HepG2 (cell line): Measurements from ENCODE around the gene SEPTIN10. TPM values are rescaled to one million over a fixed set of nuclear protein-coding genes. Genes with fewer than 3 reads are reported as not detected.

Source experiments
- ATAC-seq: fragments of 200-7000 bp; cut with Tn5 transposase; 3 replicates; pipeline ENCODE4 v1.9.1; 2020; ENCODE audit warnings: mild to moderate bottlenecking, moderate library complexity
- BruUV-seq: library from RNA; stranded (reverse); fragments of 400-500 nt; replicated peaks from 2 replicates; lab custom pipeline; 2021; lab: Mats Ljungman, UMichigan
- CTCF ChIA-PET: fragments of 300-600 bp; formaldehyde crosslinking; extraction: SDS; loops from one replicate; lab custom pipeline; 2021; ENCODE audit warnings: low total read pairs, inconsistent platforms, low intra/inter-chr PET ratio; lab: Yijun Ruan, JAX
- POLR2A ChIA-PET: fragments of 350-600 bp; sonication (Branson Sonifier 250); formaldehyde crosslinking; loops from one replicate; lab custom pipeline; 2020; ENCODE audit warnings: antibody characterized with exemption, inconsistent platforms; lab: Yijun Ruan, JAX
- DNase-seq: peaks from one replicate; pipeline ENCODE4 v3.0.0-alpha.2; 2015; ENCODE audit warnings: low spot score
- FAIRE-seq: peaks from 3 replicates; lab custom pipeline; 2011; peaks lifted over from hg19 to GRCh38; lab: Jason Lieb, UNC
- H2AFZ ChIP-seq: one replicate; pipeline ENCODE4 v1.6.1; 2011; ENCODE audit warnings: low read length, inconsistent platforms
- H3K27ac ChIP-seq: fragments of 300-600 bp; 3 replicates; pipeline ENCODE4 v1.8.0; 2011; ENCODE audit warnings: mixed run types, mild to moderate bottlenecking, mixed read lengths, low read length, inconsistent platforms; ENCODE audit not compliant: insufficient read depth; ENCODE audit errors: extremely low read length
- H3K27me3 ChIP-seq, 2 experiments: fragments of 200-600 bp in 1 of 2; 2 replicates in 1 of 2; 3 replicates in 1 of 2; pipeline versions ENCODE4 v1.6.0 to v1.8.0; 2011; ENCODE audit warnings: low read length in 2 of 2, mild to moderate bottlenecking in 2 of 2, moderate library complexity in 2 of 2, inconsistent platforms in 1 of 2; ENCODE audit not compliant: insufficient read depth in 2 of 2, control insufficient read depth in 1 of 2
- H3K36me3 ChIP-seq, 2 experiments: fragments of 200-600 bp in 1 of 2; replicated peaks in 1 of 2; 2 replicates in 1 of 2; 3 replicates in 1 of 2; pipeline versions ENCODE4 v1.5.1 to v1.8.0; 2011; ENCODE audit warnings: low read length in 2 of 2, inconsistent platforms in 1 of 2; ENCODE audit not compliant: insufficient read depth in 2 of 2, control insufficient read depth in 1 of 2
- H3K4me1 ChIP-seq: 2 replicates; pipeline ENCODE4 v1.5.1; 2012; ENCODE audit warnings: low read length, inconsistent platforms; ENCODE audit not compliant: insufficient read depth
- H3K4me2 ChIP-seq: 2 replicates; pipeline ENCODE4 v1.6.0; 2011; ENCODE audit warnings: low read depth, low read length, inconsistent platforms
- H3K4me3 ChIP-seq, 3 experiments: fragments of 200-600 bp in 1 of 3; sonication (generic), shearing (Covaris generic) in 1 of 3; replicated peaks in 1 of 3; 2 replicates each; pipeline ENCODE4 v1.5.1; 2011 to 2016; ENCODE audit warnings: low read length in 3 of 3, inconsistent platforms in 2 of 3, low read depth in 2 of 3, mild to moderate bottlenecking in 2 of 3, control low read depth in 1 of 3, mixed read lengths in 1 of 3; ENCODE audit not compliant: insufficient read depth in 1 of 3
- H3K79me2 ChIP-seq: one replicate; pipeline ENCODE4 v1.6.1; 2011; ENCODE audit warnings: low read length, inconsistent platforms; ENCODE audit not compliant: insufficient read depth
- H3K9ac ChIP-seq: 2 replicates; pipeline ENCODE4 v1.6.0; 2011; ENCODE audit warnings: mild to moderate bottlenecking, low read depth, low read length, inconsistent platforms; ENCODE audit not compliant: insufficient read depth
- H3K9me3 ChIP-seq: 2 replicates; pipeline ENCODE4 v1.5.1; 2012; ENCODE audit warnings: mild to moderate bottlenecking, low read length
- H4K20me1 ChIP-seq: 2 replicates; pipeline ENCODE4 v1.6.0; 2011; ENCODE audit warnings: inconsistent platforms, mild to moderate bottlenecking, low read length, moderate library complexity; ENCODE audit not compliant: insufficient read depth
- NBN ChIP-seq: fragments of 450-650 bp; conservative IDR thresholded peaks from 2 replicates; pipeline ENCODE4 v1.6.1; 2017
- NFE2L1 ChIP-seq: sonication (generic); formaldehyde crosslinking; IDR thresholded peaks from 2 replicates; pipeline ENCODE4 v1.4.0; 2020; ENCODE audit warnings: missing genetic modification reagents, mild to moderate bottlenecking, borderline replicate concordance
- SAP130 ChIP-seq: IDR thresholded peaks from 2 replicates; pipeline ENCODE4 v1.6.1; 2016; ENCODE audit warnings: low read depth
- SMC3 ChIP-seq: IDR thresholded peaks from 2 replicates; pipeline ENCODE4 v1.6.1; 2011; ENCODE audit warnings: low read length, improper control_type of control experiment
- STAG1 ChIP-seq: sonication (generic); formaldehyde crosslinking; IDR thresholded peaks from 2 replicates; pipeline ENCODE4 v1.4.0; 2020; ENCODE audit warnings: missing genetic modification reagents
- TCF12 ChIP-seq, 2 experiments: fragments of 450-650 bp in 1 of 2; sonication (generic) in 1 of 2; formaldehyde crosslinking in 1 of 2; IDR thresholded peaks; 2 replicates each; pipeline versions ENCODE4 v1.6.1 to v1.8.0; 2017 to 2022; ENCODE audit warnings: antibody characterized with exemption in 1 of 2, mild to moderate bottlenecking in 1 of 2, missing genetic modification reagents in 1 of 2, moderate library complexity in 1 of 2
- TEAD3 ChIP-seq: optimal IDR thresholded peaks from 2 replicates; pipeline ENCODE3; 2016; ENCODE audit warnings: borderline replicate concordance
- ZBTB21 ChIP-seq: sonication (generic); formaldehyde crosslinking; IDR thresholded peaks from 2 replicates; pipeline ENCODE4 v1.4.0; 2020; ENCODE audit warnings: missing genetic modification reagents
- ZNF17 ChIP-seq: sonication (generic); formaldehyde crosslinking; IDR thresholded peaks from 2 replicates; pipeline ENCODE4 v1.5.0; 2020; ENCODE audit warnings: mild to moderate bottlenecking, missing genetic modification reagents
- ZNF44 ChIP-seq: sonication (generic); formaldehyde crosslinking; IDR thresholded peaks from 2 replicates; pipeline ENCODE4 v1.5.1; 2020; ENCODE audit warnings: mild to moderate bottlenecking, missing genetic modification reagents
- in situ Hi-C: cut with HindIII; loops from 2 replicates; pipeline ENCODE4 v1.10.0; 2017; ENCODE audit warnings: low pct_unique_long_range_greater_than_20kb; ENCODE audit not compliant: extremely low pct_ligation_motif_present
- intact Hi-C: fragments of 100-400 bp; cut with micrococcal nuclease; formaldehyde crosslinking; loops from one replicate; pipeline ENCODE4 v1.10.0; 2022; ENCODE audit not compliant: unreplicated experiment
- polyA plus RNA-seq, 8 experiments: library from polyadenylated mRNA; depleted of rRNA in 3 of 8; stranded (reverse) in 7 of 8; unstranded in 1 of 8; fragments of >200 nt; fragmentation: Illumina TruSeq in 4 of 8; extraction: Trizol in 4 of 8; gene quantifications; 2 replicates each; pipeline versions ENCODE4 v1.2.1 to v1.2.3, GENCODE V29; 2011 to 2016; ENCODE audit warnings: low read depth in 4 of 8, missing spikeins in 1 of 8, mixed read lengths in 1 of 8; ENCODE audit not compliant: insufficient read depth in 1 of 8
- total RNA-seq, 5 experiments: library from RNA; depleted of rRNA; stranded (reverse); fragments of >200 nt; fragmentation: Illumina TruSeq; extraction: Trizol; gene quantifications; 2 replicates each; pipeline ENCODE4 v1.2.3, GENCODE V29; 2016; ENCODE audit warnings: low read depth in 1 of 5
- TF ChIP-seq, protein P1 (sequence below): sonication (generic); formaldehyde crosslinking; IDR thresholded peaks from one replicate; pipeline ENCODE4 v1.5.1; 2020; ENCODE audit warnings: mild to moderate bottlenecking, missing genetic modification reagents; ENCODE audit errors: not compliant biosample characterization
- TF ChIP-seq, protein P2 (sequence below): sonication (generic); formaldehyde crosslinking; IDR thresholded peaks from 2 replicates; pipeline ENCODE4 v1.4.0; 2020; ENCODE audit warnings: missing genetic modification reagents, mild to moderate bottlenecking, borderline replicate concordance

SEPTIN10 gene
- total and polyA plus RNA-seq, 2 of the 13 experiments (the other 11 are each of a cell fraction or from before 2014, with no cell fraction given), result 45.8 to 67.5 TPM

DNA sequence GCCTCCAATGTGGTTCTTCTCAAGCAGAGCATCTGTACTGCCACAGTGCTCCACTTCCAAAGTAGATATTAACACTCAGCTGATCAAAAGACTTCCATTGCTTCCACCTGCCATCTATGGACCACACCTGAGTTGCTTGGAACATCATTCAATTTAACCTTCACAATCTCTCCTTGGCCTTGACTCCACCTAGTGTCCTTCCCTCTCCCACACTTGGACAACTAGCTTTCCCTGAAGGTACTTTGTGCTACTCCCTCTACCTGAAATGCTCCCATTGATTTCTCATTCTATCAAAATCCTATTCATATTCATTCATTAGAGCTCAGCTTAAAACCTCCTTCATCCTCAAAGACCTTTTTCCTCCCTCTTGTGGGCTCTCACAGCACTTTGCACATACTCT, 49.1 kb upstream of the SEPTIN10 start:
- no peaks in the 10 kb centered on the region for H3K27me3 ChIP-seq
- H3K9me3 ChIP-seq, result no peaks in the 10 kb centered on the region
- H3K27ac ChIP-seq, result no peak overlapping the region
- H4K20me1 ChIP-seq, result no peaks in the 10 kb centered on the region
- FAIRE-seq, result peak; percentile 57
- POLR2A ChIA-PET, result interaction anchor here (0.7 to 1.9 kb wide), 5 partner anchors 12 to 48 kb away, joined by 3 to 11 read pairs (median 6); no protein-coding TSS in a partner anchor
- intact Hi-C loops (loop anchor here (1.0 to 2.0 kb wide), 3 partner anchors 18 to 117 kb away; partner anchors contain the start of gene SEPTIN10), in situ Hi-C loops (loop anchor here (5.0 kb wide), 2 partner anchors 46 to 49 kb away; no protein-coding TSS in a partner anchor)
- H3K79me2 ChIP-seq, result no peaks in the 10 kb centered on the region
- peak; percentile 46 for ATAC-seq
- no TSS peak for BruUV-seq
- DNase-seq, result peak; percentile 58
- H3K9ac ChIP-seq, result no peak overlapping the region
- CTCF ChIA-PET, result interaction anchor here (1.1 to 1.7 kb wide), 2 partner anchors 46 to 116 kb away, joined by 4 to 9 read pairs; no protein-coding TSS in a partner anchor
- no peak overlapping the region for H3K4me3 ChIP-seq
- no peak overlapping the region for H2AFZ ChIP-seq
- H3K36me3 ChIP-seq, result no peaks in the 10 kb centered on the region
- H3K4me2 ChIP-seq, result no peak overlapping the region
- peaks cover 52% of the 10 kb centered on the region for H3K4me1 ChIP-seq
- no peak for TF ChIP-seq TCF12 (IDR thresholded peaks at IDR 0.05)
- no peak for TF ChIP-seq TCF12 (CRISPR knock-in tag; IDR thresholded peaks at IDR 0.05)
- TF ChIP-seq, protein P1, sequence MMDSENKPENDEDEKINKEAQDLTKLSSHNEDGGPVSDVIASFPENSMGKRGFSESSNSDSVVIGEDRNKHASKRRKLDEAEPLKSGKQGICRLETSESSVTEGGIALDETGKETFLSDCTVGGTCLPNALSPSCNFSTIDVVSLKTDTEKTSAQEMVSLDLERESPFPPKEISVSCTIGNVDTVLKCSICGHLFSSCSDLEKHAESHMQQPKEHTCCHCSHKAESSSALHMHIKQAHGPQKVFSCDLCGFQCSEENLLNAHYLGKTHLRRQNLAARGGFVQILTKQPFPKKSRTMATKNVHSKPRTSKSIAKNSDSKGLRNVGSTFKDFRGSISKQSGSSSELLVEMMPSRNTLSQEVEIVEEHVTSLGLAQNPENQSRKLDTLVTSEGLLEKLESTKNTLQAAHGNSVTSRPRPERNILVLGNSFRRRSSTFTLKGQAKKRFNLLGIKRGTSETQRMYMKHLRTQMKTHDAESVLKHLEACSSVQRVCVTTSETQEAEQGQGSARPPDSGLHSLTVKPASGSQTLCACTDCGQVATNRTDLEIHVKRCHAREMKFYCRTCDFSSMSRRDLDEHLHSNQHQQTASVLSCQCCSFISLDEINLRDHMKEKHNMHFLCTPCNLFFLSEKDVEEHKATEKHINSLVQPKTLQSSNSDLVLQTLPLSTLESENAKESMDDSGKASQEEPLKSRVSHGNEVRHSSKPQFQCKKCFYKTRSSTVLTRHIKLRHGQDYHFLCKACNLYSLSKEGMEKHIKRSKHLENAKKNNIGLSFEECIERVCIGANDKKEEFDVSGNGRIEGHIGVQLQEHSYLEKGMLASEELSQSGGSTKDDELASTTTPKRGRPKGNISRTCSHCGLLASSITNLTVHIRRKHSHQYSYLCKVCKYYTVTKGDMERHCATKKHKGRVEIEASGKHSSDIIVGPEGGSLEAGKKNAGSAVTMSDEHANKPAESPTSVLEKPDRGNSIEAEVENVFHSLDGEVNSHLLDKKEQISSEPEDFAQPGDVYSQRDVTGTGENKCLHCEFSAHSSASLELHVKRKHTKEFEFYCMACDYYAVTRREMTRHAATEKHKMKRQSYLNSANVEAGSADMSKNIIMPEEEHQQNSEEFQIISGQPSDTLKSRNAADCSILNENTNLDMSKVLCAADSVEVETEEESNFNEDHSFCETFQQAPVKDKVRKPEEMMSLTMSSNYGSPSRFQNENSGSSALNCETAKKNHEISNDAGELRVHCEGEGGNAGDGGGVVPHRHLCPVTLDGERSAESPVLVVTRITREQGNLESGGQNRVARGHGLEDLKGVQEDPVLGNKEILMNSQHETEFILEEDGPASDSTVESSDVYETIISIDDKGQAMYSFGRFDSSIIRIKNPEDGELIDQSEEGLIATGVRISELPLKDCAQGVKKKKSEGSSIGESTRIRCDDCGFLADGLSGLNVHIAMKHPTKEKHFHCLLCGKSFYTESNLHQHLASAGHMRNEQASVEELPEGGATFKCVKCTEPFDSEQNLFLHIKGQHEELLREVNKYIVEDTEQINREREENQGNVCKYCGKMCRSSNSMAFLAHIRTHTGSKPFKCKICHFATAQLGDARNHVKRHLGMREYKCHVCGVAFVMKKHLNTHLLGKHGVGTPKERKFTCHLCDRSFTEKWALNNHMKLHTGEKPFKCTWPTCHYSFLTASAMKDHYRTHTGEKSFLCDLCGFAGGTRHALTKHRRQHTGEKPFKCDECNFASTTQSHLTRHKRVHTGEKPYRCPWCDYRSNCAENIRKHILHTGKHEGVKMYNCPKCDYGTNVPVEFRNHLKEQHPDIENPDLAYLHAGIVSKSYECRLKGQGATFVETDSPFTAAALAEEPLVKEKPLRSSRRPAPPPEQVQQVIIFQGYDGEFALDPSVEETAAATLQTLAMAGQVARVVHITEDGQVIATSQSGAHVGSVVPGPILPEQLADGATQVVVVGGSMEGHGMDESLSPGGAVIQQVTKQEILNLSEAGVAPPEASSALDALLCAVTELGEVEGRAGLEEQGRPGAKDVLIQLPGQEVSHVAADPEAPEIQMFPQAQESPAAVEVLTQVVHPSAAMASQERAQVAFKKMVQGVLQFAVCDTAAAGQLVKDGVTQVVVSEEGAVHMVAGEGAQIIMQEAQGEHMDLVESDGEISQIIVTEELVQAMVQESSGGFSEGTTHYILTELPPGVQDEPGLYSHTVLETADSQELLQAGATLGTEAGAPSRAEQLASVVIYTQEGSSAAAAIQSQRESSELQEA (CRISPR knock-in tag), result no peak
- no peak for TF ChIP-seq ZBTB21 (CRISPR knock-in tag)
- TF ChIP-seq NFE2L1 (CRISPR knock-in tag), result no peak
- TF ChIP-seq TEAD3 (CRISPR knock-in tag), result peak; percentile 13
- TF ChIP-seq ZNF44 (CRISPR knock-in tag), result 0 out of 2 replicates have a peak, but pooled peaks have one; percentile 36
- TF ChIP-seq SMC3, result peak; percentile 73; the same call in 1 of the 2 replicates
- no peak for TF ChIP-seq ZNF17 (CRISPR knock-in tag)
- TF ChIP-seq, protein P2, sequence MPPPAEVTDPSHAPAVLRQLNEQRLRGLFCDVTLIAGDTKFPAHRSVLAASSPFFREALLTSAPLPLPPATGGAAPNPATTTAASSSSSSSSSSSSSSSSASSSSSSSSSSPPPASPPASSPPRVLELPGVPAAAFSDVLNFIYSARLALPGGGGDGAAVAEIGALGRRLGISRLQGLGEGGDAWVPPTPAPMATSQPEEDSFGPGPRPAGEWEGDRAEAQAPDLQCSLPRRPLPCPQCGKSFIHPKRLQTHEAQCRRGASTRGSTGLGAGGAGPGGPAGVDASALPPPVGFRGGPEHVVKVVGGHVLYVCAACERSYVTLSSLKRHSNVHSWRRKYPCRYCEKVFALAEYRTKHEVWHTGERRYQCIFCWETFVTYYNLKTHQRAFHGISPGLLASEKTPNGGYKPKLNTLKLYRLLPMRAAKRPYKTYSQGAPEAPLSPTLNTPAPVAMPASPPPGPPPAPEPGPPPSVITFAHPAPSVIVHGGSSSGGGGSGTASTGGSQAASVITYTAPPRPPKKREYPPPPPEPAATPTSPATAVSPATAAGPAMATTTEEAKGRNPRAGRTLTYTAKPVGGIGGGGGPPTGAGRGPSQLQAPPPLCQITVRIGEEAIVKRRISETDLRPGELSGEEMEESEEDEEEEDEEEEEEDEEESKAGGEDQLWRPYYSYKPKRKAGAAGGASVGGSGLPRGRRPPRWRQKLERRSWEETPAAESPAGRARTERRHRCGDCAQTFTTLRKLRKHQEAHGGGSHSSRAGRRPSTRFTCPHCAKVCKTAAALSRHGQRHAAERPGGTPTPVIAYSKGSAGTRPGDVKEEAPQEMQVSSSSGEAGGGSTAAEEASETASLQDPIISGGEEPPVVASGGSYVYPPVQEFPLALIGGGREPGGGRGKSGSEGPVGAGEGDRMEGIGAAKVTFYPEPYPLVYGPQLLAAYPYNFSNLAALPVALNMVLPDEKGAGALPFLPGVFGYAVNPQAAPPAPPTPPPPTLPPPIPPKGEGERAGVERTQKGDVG (CRISPR knock-in tag), result no peak
- peak; percentile 20; the same call in 1 of the 2 replicates for TF ChIP-seq SAP130 (CRISPR knock-in tag)
- TF ChIP-seq NBN, result no peak
- peak; percentile 74 for TF ChIP-seq STAG1 (CRISPR knock-in tag)
